Epithelial cell of proximal tubule (primary cell): ENCODE measurements around the gene LCOR. TPM values are rescaled to one million over a fixed set of nuclear protein-coding genes. Genes with fewer than 3 reads are reported as not detected.

Experiments
- DNase-seq: peaks from one replicate; pipeline ENCODE4 v3.0.0-alpha.2; 2011; ENCODE audit warnings: low read depth
- H3K4me3 ChIP-seq: 2 replicates; pipeline ENCODE4 v1.5.1; 2011; ENCODE audit warnings: low read depth, mild to moderate bottlenecking, low read length
- CTCF ChIP-seq: conservative IDR thresholded peaks from 2 replicates; pipeline ENCODE4 v1.5.1; 2012; ENCODE audit warnings: low read depth, mild to moderate bottlenecking, low read length
- total RNA-seq: library from RNA; depleted of rRNA; stranded (reverse); fragments of >200 nt; gene quantifications from 2 replicates; pipeline ENCODE4 v1.2.3, GENCODE V29; 2015

Gene LCOR
- total RNA-seq, 1 donor from 2014 or later: 17.2 TPM

DNA sequence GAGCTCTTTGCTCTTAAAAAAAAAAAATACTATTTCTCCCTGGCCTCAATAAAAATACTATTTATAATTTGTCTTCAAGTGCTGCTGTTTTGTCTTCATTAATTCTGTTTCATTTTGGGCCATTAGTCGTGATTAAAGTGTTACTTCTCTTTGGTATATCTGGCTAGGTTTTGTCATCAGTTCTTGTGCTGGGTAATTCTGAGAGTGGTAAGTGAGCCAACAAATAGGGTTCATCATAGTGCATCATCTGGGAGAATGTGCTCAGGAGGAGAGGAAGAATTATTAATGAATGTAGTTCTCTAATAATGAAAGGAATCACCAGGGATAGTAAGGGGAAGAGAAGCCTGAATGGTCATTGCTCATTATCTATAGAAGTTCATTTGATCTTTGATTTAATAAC, 70.0 kb downstream of the LCOR start:
- H3K4me3 ChIP-seq: no peak overlapping the region
- TF ChIP-seq CTCF: no peak
- no peak for DNase-seq

DNA sequence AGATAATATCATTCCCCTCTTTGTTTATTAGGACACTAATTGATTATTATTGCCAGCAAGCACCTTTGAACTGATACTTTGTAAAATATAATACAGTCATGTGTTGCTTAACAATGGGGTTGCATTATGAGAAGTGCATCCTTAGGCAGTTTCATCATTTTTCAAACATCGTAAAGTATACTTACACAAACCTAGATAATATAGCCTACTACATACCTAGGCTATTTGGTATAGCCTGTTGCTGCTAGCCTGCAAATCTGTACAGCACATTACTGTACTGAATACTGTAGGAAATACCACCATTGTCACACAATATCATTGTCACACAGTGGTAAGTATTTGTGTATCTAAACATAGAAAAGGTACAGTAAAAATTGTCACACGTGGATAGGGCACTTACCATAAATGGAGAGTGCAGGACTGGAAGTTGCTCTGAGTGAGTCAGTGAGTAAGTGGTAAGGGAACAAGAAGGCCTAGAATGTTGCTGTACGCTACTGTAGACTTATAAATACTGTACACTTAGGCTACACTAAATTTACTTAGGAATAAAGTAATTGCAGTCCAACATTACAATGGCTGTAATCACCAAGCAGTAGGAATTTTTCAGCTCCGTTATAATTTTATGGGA, 70.7 kb downstream of the LCOR start:
- no peak for DNase-seq
- H3K4me3 ChIP-seq: no peak overlapping the region

GRCh38 chr10:96904648-96905047, 72.5 kb downstream of the LCOR start:
- no peak for TF ChIP-seq CTCF
- no peak for DNase-seq
- no peak overlapping the region for H3K4me3 ChIP-seq

More for the DNA sequence above, 70.7 kb downstream of the LCOR start:
- TF ChIP-seq CTCF: no peak

DNA sequence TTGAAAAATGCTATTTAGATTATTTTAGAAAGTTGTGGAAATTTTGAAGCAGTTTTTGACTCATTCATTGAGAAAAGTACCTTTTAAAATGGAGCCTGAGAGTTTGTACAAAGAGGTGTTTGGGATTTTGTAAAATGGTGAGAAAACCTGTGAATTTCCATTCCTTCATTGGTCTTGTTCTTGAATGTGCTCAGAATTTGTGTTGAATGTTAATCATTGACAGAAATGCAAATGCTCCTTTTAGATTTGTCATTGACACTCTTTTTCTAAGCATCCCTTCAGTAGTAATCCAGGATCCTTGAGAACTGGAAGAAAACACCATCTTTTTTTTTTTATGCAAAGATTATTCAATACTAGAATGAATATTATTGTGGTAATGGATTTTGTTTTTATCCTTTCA, 74.8 kb downstream of the LCOR start:
- no peak for DNase-seq
- TF ChIP-seq CTCF: no peak
- H3K4me3 ChIP-seq: no peak overlapping the region

GRCh38 chr10:96910488-96911395, 78.6 kb downstream of the LCOR start:
- no peak overlapping the region for H3K4me3 ChIP-seq
- TF ChIP-seq CTCF: peak; percentile 85
- DNase-seq: no peak

DNA sequence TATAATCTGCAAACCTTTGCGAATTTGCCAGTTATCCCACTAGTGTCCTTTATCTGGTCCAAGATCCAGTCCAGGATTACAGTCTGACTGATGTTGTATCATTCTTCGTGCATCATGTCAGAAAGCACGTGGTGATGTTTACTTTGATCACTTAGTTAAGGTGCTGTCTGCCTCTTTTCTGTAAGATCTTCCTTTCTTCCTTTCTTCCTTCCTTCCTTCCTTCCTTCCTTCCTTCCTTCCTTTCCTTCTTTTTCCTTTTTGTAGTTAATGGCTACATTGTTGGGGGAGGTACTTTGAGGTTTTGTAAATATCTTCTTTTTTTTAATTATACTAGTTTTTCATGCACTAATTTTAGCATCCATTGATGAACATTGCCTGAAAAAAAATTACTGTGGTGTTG, 80.3 kb downstream of the LCOR start:
- H3K4me3 ChIP-seq: no peak overlapping the region

More for the DNA sequence above, 80.3 kb downstream of the LCOR start:
- TF ChIP-seq CTCF: no peak
- DNase-seq: no peak
